Lung microvascular endothelial cell (primary cell): ENCODE measurements around the gene CDC37. TPM values are rescaled to one million over a fixed set of nuclear protein-coding genes. Genes with fewer than 3 reads are reported as not detected.
"Not testable (repeated sequence)": the region's sequence is repeated elsewhere in the genome, so short reads cannot be mapped to it uniquely, and the experiment has no call there.

Experiments
- DNase-seq, 2 donors: peaks; one replicate each; pipeline versions ENCODE4 v3.0.0 to v3.0.0-alpha.2; 2010; ENCODE audit warnings: low read depth in 2 of 2
- total RNA-seq: library from RNA; depleted of rRNA; stranded (reverse); fragments of >200 nt; gene quantifications from 2 replicates; pipeline ENCODE4 v1.2.1, GENCODE V29; 2014

The CDC37 gene
- total RNA-seq, 1 donor from 2014 or later = 235 TPM

DNA sequence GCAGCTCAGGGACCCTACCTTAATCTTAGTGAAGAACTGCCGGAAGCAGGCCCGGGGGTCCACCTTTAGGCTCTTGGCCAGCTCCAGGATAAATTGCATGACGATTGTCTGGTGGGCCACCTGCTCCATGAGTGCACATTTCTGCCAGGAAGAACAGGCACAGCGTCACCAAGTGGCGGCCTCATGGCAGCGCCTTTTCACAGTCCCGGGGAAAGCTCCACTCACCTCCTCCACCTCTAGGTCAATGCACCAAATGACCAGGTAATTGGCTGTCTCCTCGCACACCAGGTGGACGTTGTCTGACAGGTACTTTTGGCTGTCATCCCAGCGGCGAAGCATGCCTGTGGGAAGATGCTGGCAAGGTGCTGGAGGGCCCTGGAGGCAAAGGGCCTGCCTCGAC is 8.3 kb downstream of the CDC37 start:
- no peak for DNase-seq

DNA sequence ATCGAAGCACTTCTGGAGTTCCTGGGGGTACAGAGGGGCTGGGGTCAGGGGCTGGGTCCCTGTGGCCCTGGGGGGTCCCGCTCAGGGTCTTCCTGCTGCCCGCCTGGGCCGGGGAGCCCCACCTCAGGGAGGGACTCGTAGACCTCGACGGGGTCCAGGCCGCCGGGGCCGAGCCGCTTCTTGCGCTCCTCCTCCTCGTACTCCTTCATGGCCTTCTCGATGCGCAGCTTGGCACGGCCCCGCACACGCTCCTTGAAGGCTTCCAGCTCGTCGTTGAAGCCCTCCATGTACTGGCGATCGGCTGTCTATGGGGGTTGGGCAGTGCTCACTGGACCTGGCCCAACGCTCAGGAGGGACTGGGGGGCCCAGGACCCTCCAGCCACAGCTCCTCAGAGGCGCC is 10.2 kb downstream of the CDC37 start:
- no peak for DNase-seq

DNA sequence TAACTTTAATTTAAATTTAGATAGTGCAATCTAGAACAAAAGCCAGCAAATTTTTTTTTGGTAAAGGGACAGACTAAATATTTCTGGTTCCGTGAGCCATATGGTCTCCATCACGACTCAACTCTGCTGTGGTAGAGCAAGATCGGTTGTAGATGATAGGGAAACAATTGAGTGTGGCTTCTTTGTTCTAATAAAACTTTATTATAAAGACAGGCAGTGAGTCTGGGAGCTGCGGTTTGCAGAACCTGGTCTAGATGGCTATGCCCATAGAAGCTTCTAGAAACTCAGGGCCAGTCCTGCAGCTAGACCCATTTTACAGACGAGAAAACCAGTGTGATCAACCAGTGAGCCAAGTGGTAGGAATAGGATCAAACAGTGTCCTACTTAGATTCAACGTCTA is 11.2 kb downstream of the CDC37 start:
- DNase-seq = no peak

DNA sequence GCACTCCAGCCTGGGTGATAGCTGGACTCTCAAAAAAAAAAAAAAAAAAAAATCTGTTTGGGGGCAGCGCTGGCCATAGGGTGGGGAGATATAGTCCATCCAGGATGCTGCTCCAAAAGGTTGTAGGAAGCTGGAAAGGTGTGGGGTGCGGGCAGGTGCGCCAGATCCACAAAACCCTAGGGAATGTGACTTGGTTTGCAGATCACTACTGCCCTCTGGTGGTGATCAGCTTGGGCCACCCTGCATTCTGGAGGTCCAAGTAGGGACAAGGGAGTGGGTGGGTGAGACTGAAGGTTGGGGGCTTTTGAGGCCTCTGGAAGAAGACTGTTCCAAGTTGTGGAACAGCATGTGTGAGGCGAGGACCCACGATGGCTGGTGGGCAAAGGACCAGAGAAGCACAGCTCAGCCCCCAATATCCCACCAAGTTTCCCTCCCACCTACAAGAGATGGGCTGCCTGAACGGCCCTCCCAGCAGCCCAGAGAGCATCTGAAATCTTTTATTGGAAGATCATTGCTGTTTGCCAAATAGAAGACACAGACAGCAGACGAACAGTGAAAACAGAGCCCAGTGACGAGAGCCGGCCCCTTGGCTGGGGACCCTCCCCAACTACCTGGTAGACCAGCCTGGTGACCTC is 12.6 kb downstream of the CDC37 start:
- peak; percentile 81 to 89 for DNase-seq

DNA sequence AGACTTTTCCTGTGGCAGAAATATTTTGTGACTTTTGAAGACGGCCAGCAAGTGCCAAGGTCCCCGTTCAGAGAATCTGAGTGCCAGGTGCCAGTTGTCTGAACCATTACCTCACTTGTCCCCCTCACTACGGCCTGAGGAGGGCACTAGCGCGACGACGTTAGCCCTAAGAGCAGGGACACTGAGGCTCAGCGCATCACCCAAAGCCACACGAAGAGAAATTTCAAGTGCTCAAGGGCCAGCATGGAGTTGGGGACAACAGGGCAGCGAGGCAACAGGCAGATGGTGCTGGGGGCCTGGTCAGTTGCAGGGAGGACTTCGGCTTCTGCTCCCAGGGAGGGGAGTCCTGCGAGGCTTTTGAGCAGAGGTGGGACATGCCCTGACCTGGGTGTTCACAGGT is 13.5 kb downstream of the CDC37 start:
- peak; percentile 34 to 59 for DNase-seq

DNA sequence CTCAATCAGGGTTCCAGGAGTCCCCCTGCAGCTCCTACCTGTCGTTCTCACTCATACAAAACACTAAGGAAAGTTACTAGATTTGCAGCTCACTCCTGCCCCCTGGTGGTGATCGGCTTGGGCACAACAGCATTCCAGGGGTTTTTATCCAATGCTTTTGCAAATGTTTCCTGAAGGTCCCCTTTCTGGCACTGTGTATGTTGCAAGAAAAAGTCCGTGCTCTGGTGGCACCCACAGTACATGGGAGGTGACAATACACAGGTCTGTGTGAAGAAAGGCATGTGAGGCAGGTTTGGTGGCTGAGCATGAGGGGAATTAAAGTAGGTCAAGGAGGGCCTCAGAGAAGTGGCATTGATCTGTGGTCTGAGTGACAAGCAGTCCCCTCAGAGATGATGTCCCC is 14.4 kb downstream of the CDC37 start:
- DNase-seq = peak; percentile 81 to 89

DNA sequence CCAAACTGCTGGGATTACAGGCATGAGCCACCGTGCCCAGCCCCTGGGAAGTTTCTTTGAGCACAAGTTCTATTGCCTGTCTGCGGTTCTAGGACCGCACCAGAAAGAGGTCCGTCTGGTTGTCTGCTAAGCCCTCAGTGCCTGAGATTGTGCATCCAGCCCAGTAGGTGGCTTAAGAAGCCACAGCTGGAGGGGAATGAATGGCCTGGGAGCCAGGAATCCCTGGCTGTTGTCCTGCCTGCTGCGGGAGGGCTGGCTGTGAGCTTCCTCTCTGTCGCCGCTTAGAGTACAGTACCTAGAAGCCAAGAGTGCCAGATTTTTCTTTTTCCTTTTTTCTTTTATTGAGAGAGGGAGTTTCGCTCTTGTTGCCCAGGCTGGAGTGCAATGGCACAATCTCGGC is 18.8 kb downstream of the CDC37 start:
- no peak for DNase-seq

DNA sequence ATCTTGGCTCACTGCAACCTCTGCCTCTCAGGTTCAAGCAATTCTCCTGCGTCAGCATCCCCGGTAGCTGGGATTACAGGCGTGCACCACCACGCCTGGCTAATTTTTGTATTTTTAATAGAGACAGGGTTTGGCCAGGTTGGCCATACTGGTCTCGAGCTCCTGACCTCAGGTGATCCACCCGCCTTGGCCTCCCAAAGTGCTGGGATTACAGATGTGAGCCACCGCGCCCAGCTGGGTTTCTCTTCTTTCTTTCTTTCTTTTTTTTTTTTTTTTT is 20.2 kb downstream of the CDC37 start:
- not testable (repeated sequence) for DNase-seq

DNA sequence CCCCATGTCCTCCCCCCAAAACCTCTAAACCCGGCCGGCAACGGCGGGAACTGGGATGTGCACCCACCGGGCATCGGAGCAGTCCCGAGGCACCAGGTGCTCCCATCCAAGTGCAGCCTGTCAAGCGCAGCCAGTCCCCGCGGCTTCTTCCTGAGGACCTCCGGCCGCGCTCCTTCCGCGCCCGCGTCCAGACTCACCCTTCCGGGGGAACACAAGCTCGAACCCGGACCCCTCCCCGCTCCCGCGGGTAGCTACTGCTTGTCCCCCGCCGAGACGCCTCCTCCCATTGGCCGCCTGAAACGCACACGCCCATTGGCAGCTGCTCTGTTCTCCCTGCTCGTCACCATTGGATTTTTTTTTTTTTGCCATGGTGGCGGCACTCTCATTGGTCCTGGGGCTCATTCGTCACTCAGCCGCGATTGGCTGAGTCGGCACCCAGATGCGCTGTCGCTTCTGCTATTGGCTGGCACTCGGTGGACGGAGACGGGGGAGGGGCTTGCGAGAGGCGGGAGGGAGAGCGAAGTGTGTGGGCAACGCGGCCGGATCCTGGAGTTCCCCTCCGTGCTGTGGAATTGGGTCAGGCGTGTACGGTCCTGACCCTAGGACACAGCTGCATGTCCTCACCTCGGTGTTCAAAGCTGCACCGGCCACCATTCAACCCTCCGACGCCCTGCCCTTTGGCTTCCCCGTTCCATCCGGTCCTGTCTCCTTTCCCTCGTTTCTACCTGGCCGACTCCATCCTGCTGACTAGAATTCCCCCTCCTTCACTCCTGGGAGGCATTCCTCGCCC is 22.8 kb downstream of the CDC37 start, which contains the start of gene TYK2:
TYK2 (minus strand) TSS at position 260 of the 790 bp plus-strand sequence. CDS start 2,166 bp downstream, outside the sequence.
- peak; percentile 99 for DNase-seq

DNA sequence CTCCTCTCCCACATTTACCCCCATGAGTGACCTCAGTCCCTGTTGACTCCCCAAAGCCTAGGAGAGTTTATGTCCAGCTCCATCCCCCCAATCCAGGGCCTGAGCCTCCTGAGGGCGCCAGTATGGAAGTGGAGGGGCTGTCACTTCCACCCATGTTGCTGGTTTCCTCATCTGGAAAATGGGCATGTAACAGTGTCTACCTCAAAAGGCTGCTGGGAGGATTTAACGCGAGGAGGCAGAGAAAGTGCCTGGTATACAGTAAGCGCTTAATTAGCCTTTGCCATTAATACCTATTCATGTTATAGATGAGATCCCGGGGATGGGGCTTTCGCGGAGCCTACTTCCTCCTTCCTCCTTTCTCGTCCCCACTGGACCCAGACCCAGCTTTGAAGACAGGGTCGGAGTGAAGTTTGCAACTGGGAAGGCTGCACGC is 23.4 kb downstream of the CDC37 start:
- no peak for DNase-seq

DNA sequence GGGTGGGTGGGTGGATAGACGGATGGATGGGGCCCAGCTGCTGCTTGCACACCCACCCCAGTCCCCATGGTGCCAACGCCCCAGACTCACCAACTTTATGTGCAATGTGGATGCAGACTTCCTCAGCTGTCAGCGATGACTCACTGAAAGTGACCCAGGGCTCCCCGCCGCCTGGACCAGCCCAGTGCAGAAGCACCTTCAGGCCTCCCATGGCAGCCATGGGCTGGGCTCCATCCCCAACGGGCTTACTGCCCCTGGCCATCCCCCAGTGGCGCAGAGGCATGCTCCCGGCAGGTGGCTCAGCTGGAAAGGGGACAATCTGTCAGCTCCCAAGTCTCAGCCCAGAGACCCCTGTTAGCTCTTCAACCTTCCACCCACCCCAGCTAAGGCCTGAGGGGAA is 25.2 kb downstream of the CDC37 start:
- DNase-seq = no peak

DNA sequence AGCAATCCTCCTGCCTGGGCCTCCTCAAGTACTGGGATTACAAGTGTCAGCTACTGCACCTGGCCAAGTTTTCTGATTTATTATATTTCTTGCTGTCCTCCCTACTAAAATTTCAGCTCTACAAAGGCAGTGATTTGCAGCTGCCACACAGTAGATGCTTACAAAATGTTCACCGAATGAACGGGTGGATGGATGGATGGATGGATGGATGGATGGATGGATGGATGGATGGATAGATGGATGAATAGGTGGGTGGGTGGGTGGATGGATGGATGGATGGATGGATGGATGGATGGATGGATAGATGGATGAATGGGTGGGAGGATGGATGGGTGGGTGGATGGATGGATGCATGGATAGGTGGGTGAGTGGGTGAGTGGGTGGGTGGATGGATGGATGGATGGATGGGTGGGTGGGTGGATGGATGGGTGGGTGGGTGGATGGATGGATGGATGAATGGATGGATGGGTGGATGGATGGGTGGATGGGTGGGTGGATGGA is 26.2 kb downstream of the CDC37 start:
- not testable (repeated sequence) for DNase-seq

DNA sequence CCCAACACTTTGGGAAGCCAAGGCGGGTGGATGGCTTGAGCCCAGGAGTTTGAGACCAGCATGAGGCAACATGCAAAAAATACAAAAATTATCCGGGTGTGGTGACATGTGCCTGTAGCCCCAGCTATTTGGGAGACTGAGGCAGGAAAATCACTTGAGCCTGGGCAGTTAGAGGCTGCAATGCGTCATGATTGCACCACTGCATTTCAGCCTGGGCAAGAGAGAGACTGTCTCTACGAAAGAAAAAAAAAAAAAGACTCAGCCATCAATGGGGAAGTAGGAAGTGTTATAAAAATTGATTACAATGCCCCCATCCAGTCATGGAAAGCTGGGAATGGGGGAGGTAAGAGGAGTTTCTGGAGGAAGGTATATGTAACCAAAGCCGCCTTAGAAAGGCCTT is 28.4 kb downstream of the CDC37 start:
- DNase-seq = no peak

DNA sequence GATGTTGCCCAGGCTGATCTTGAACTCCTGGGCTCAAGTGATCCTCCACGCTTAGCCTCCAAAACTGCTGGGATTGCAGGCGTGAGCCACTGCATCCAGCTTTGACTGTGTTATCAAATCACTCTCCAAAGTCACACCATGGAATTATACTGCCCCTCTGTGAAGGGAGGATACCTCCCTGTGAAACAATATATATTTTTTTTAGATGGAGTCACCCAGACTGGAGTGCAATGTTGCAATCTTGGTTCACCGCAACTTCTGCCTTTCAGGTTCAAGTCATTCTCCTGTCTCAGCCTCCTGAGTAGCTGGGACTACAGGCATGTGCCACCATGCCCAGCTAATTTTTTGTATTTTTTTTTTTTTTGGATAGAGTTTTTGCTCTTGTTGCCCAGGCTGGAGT is 30.7 kb downstream of the CDC37 start:
- no peak for DNase-seq

DNA sequence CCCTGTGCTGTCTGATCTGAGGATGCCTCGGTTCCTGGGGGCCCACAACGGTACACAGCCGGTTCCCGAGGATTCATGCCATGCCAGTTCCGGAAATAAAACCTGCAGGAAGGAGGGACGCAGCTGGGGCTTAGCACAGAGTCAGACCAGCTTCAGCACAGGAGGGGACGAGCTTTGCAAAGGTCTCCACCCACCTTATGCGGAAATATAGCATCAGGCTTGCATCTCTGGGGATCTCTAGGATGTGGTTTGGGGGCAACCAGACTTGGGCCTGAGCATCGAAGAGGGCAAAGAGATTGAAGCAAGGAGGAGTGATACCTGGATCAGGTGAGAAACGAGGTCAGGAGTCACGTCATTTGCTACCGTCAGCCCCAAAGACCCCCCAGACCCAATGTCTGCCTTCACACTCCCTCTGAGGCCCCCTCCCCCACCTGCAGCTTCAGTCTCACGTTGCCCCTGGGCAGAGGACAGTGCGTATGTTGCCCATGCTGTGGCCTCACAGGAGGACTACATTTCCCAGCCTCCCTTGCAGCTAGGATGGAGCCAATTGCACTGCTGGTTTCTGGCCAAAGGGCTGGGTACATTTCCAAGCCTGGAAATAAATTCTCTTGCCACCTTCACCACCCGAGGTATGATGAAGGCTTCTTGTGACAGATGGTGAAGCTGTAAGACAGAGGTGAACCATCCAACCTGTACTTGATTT is 35.1 kb downstream of the CDC37 start:
- DNase-seq = no peak

DNA sequence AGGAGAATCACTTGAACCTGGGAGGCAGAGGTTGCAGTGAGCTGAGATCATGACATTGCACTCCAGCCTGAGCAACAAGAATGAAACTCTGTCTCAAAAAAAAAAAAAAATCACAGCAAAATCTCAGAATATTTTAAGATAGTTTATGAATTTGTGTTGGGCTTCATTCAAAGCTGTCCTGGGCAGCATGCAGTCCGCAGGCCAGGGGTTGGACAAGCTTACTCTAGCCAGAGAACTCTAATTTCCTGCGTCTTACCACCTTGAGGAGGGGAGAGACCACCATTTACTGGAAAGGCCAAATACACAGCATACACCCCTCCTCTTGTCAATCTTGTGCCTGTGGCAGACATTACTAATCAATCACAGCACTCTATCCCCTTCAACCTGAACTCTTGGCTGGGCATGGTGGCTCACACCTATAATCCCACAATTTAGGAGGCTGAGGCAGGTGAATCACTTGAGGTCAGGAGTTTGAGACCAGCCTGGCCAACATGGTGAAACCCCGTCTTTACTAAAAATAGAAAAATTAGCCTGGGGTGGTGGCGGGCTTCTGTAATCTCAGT is 36.3 kb downstream of the CDC37 start:
- not testable (repeated sequence) for DNase-seq

DNA sequence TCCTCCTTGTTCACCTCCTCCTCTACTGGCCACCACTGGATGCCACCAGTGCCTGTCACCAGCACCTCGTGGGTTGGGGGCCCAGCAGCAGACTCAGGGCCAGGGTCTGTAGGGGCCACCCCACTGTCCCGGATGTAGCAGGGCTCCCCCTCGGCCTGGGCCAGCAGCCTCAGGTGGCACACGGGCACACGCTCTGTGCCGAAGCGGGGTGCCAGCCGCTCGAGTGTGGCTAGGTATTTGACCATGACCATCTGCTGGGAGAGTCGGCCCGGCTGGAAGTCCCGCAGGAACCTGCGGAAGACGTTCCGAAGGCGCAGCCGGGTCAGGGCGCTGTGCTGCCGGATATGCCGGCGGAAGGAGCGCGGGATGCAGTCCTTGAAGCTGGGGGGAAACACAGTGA is 37.8 kb downstream of the CDC37 start:
- no peak for DNase-seq

DNA sequence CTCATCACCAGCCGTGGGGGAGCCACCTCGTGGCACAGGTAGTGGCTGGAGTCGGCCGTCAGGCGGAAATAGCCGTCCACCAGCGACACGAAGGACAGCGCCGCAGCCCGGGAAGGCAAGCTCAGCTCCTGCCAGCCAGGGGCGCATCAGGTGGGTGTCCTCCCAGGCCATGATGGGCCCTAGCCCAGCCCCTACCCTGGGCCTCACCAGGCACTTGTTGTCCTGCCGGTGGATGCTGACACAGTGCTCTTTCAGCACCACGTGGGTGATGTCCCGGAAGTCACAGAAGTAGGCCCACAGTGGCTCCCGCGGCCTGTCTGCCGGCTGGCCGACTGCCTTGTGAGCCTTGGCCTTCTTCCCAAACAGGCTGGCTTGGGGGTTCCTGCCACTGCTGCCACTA is 38.7 kb downstream of the CDC37 start:
- DNase-seq = peak in 1 of 2 donors; percentile 12

DNA sequence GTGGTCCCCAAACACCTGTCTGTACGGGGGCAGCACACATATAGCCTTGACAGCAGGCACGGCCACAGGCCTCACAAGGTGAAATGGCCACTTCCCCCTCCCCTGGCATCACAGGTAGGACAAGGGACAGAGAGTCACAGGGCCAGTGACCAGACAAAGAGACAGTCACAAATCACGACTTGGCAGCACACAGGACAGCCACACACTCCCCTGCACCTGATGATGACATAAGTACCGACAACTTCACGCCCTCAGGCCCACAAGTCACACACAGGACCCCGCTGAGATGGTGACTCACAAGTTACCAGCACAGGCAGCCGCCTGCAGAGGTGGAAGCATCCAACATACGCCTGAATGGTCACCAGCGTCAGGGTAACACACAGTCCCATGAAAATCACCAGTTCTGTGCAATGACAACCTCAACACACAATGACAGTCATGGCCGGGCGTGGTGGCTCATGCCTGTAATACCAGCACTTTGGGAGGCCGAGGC is 39.5 kb downstream of the CDC37 start:
- DNase-seq = no peak

DNA sequence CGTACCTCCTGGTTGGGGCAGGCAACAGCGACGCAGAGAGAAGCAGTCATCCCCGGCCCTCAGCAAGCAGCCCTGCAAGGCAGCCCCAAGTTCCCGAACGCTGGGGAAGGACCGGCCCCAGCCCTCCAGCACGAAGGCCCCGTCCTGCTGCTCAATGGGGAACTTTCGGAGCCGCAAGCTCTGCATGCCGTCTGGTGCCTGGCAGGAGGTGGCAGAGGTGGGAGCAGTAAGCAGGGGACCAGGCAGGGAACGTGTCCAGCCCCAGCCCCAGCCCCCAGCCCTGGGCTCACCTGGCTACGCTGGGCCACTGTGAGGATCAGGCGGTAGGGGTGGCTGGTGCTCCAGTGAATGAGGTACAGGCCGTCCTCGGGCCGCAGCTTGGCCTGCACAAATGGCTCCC is 41.1 kb downstream of the CDC37 start:
- DNase-seq = no peak

DNA sequence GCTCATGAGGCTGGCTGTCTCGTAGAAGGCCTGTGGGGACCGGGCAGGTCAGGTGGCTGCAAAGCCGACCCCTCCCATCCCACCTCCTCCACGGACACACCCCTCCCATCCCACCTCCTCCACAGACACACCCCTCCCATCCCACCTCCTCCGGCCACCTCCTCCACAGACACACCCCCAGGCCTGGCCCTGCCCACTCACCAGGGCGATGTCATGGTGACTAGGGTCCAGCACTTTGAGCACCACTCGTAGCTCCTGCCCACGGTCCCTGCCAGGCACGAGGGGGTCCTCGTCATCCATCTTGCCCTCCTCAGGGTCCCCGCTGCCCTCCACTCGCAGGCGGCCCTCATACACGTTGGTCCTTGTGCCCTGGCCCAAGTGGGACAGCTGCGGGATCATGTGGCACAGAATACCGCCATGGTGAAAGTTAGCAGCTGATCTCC is 41.8 kb downstream of the CDC37 start:
- no peak for DNase-seq

DNA sequence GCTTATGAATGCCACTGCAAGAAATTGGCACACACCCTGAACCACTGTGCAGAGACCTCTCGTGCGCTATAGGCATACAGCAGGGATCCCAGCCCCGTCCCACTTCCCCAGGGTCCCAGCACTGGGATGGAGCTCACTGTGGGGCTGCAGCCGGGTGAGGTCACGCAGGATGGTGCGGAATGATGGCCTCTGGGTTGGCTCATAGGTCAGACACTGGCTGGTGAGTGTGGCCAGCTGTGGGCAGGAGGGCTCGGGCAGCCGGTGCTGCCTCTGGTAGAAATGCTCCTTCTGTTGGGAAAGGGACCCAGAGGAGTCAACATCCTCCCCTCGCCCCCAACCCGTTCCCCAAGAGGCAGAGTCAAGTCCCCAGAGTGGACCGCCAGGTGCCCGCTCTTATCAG is 46.9 kb downstream of the CDC37 start:
- no peak for DNase-seq
